Panc1 (cell line): ENCODE measurements around the gene ADGRE1. TPM values are rescaled to one million over a fixed set of nuclear protein-coding genes. Genes with fewer than 3 reads are reported as not detected.

ENCODE experiments used
- ATAC-seq: fragments of 200-7000 bp; cut with Tn5 transposase; 2 replicates; pipeline ENCODE4 v1.9.1; 2020; ENCODE audit warnings: mild to moderate bottlenecking, moderate library complexity
- BruUV-seq: library from RNA; stranded (reverse); fragments of 400-500 nt; replicated peaks from 2 replicates; lab custom pipeline; 2021; lab: Mats Ljungman, UMichigan
- CTCF ChIA-PET: fragments of 300-600 bp; sonication (Branson Sonifier 250); formaldehyde crosslinking; loops from one replicate; lab custom pipeline; 2022; ENCODE audit warnings: antibody characterized with exemption; lab: Charles Lee
- POLR2A ChIA-PET: fragments of 300-600 bp; sonication (Branson Sonifier 250); formaldehyde crosslinking; loops from one replicate; lab custom pipeline; 2022; ENCODE audit warnings: antibody characterized with exemption; lab: Charles Lee
- DNase-seq: peaks from one replicate; pipeline ENCODE4 v3.0.0-alpha.2; 2010; ENCODE audit warnings: low read depth, low spot score
- H3K27ac ChIP-seq: 2 replicates; pipeline ENCODE4 v1.5.1; 2011; ENCODE audit warnings: mild to moderate bottlenecking, low read length, inconsistent platforms
- H3K27me3 ChIP-seq: fragments of 200-500 bp; sonication (Bioruptor generic); 2 replicates; pipeline ENCODE4 v1.6.0; 2014; ENCODE audit warnings: low read length, inconsistent platforms; ENCODE audit not compliant: control insufficient read depth, insufficient read depth
- H3K36me3 ChIP-seq: fragments of 200-500 bp; sonication (Bioruptor generic); 2 replicates; pipeline ENCODE4 v1.5.1; 2014; ENCODE audit warnings: inconsistent platforms, mild to moderate bottlenecking, low read length, moderate library complexity; ENCODE audit not compliant: control insufficient read depth, insufficient read depth
- H3K4me1 ChIP-seq: 2 replicates; pipeline ENCODE4 v1.5.1; 2011; ENCODE audit warnings: inconsistent platforms, mild to moderate bottlenecking, low read length, moderate library complexity; ENCODE audit not compliant: control insufficient read depth, insufficient read depth
- H3K4me3 ChIP-seq, 2 experiments: 2 replicates each; pipeline ENCODE4 v1.5.1; 2011 to 2012; ENCODE audit warnings: low read depth in 2 of 2, low read length in 2 of 2, mild to moderate bottlenecking in 2 of 2, inconsistent platforms in 1 of 2, moderate library complexity in 1 of 2
- H3K9me3 ChIP-seq: fragments of 200-500 bp; sonication (Bioruptor generic); 2 replicates; pipeline ENCODE4 v1.5.1; 2014; ENCODE audit warnings: low read depth, mild to moderate bottlenecking, inconsistent platforms, low read length, moderate library complexity; ENCODE audit not compliant: control insufficient read depth, insufficient read depth
- CTCF ChIP-seq: fragments of 450-650 bp; IDR thresholded peaks from 2 replicates; pipeline ENCODE4 v1.5.1; 2017; ENCODE audit warnings: mild to moderate bottlenecking
- POLR2AphosphoS5 ChIP-seq: IDR thresholded peaks from 2 replicates; pipeline ENCODE4 v1.6.1; 2012; ENCODE audit warnings: mild to moderate bottlenecking, low read depth, low read length, moderate library complexity
- REST ChIP-seq, 2 experiments: IDR thresholded peaks; 2 replicates each; pipeline ENCODE4 v1.6.1; 2011 to 2012; ENCODE audit warnings: low read depth in 2 of 2, control low read depth in 1 of 2, low read length in 1 of 2, mild to moderate bottlenecking in 1 of 2, moderate library complexity in 1 of 2; ENCODE audit not compliant: insufficient read depth in 1 of 2
- SIN3A ChIP-seq: IDR thresholded peaks from 2 replicates; pipeline ENCODE4 v1.6.1; 2012; ENCODE audit warnings: low read depth, mild to moderate bottlenecking, low read length, moderate library complexity, borderline replicate concordance; ENCODE audit not compliant: insufficient read depth
- TCF7L2 ChIP-seq: IDR thresholded peaks from 2 replicates; pipeline ENCODE4 v1.6.1; 2011; ENCODE audit warnings: mild to moderate bottlenecking, low read depth, low read length, inconsistent platforms
- in situ Hi-C: cut with HindIII; loops from 2 replicates; pipeline ENCODE4 v1.10.0; 2016; ENCODE audit warnings: low sequenced_read_pairs, low pct_unique_long_range_greater_than_20kb
- intact Hi-C: fragments of 100-400 bp; cut with micrococcal nuclease; formaldehyde crosslinking; loops from one replicate; pipeline ENCODE4 v1.10.0; 2022; ENCODE audit not compliant: unreplicated experiment
- total RNA-seq: library from RNA; stranded (reverse); gene quantifications from one replicate; pipeline ENCODE4 v1.2.1, GENCODE V29; 2021; ENCODE audit not compliant: unreplicated experiment

The ADGRE1 gene
- total RNA-seq, 1 experiment from 2014 or later = 0.08 TPM

GRCh38 chr19:6970443-6970842 lies 83.1 kb downstream of the ADGRE1 start:
- BruUV-seq = no TSS peak
- POLR2A ChIA-PET = no interaction called here
- Histone ChIP-seq H3K4me3 (no peak overlapping the region), H3K9me3 (no peaks in the 10 kb centered on the region), H3K27ac (no peak overlapping the region), H3K27me3 (no peaks in the 10 kb centered on the region; the same call in 1 of the 2 replicates), H3K4me1 (no peaks in the 10 kb centered on the region), H3K36me3 (no peaks in the 10 kb centered on the region)
- ATAC-seq (no peak), DNase-seq (no peak)
- intact Hi-C loops = no loop called here
- CTCF ChIA-PET = no interaction called here
- in situ Hi-C loops = no loop called here
- TF ChIP-seq CTCF = no peak
- TF ChIP-seq POLR2AphosphoS5 = no peak
- no peak for TF ChIP-seq REST (IDR thresholded peaks at IDR 0.05; ENCODE audit: insufficient read depth in 1 of 2, low read depth in 2 of 2, low read length in 1 of 2)
- no peak for TF ChIP-seq SIN3A
- TF ChIP-seq TCF7L2 = no peak

GRCh38 chr19:6971366-6971765 lies 84.0 kb downstream of the ADGRE1 start:
- POLR2A ChIA-PET = no interaction called here
- H3K36me3 ChIP-seq = no peaks in the 10 kb centered on the region
- no peaks in the 10 kb centered on the region for H3K9me3 ChIP-seq
- TF ChIP-seq TCF7L2 = no peak
- no peak for TF ChIP-seq POLR2AphosphoS5
- TF ChIP-seq REST (IDR thresholded peaks at IDR 0.05; ENCODE audit: insufficient read depth in 1 of 2, low read depth in 2 of 2, low read length in 1 of 2) = no peak
- ATAC-seq = no peak
- BruUV-seq = no TSS peak
- H3K4me3 ChIP-seq = no peak overlapping the region
- intact Hi-C loops (no loop called here), in situ Hi-C loops (no loop called here)
- no peak overlapping the region for H3K27ac ChIP-seq
- H3K27me3 ChIP-seq = no peaks in the 10 kb centered on the region; the same call in 1 of the 2 replicates
- CTCF ChIA-PET = no interaction called here
- H3K4me1 ChIP-seq = no peaks in the 10 kb centered on the region
- no peak for DNase-seq
